A673 (cell line): ENCODE results near the gene TMEM131L.

Source experiments
- CTCF ChIP-seq: fragments of 300-800, 200-600 bp; sonication (generic); conservative IDR thresholded peaks from 2 replicates; pipeline ENCODE4 v1.5.1; 2017; ENCODE audit warnings: low read depth, mild to moderate bottlenecking, antibody characterized with exemption, low read length, moderate library complexity, mixed read lengths
- EZH2 ChIP-seq: fragments of 200-600 bp; sonication (generic); IDR thresholded peaks from 2 replicates; pipeline ENCODE4 v1.6.1; 2017; ENCODE audit warnings: borderline replicate concordance, low read depth, mild to moderate bottlenecking, mixed read lengths, antibody characterized with exemption, low read length; ENCODE audit not compliant: poor library complexity, severe bottlenecking

GRCh38 chr4:153509724-153510123 is 43.6 kb downstream of the TMEM131L start:
- TF ChIP-seq EZH2 (no peak), CTCF (no peak)
